Fibroblast of lung (primary cell): ENCODE measurements around the gene ARSD. TPM values are rescaled to one million over a fixed set of nuclear protein-coding genes. Genes with fewer than 3 reads are reported as not detected.

Experiments
- DNase-seq, 2 donors: peaks; one replicate each; pipeline versions ENCODE4 v3.0.0 to v3.0.0-alpha.2; 2010; ENCODE audit warnings: low read depth in 2 of 2
- H2AFZ ChIP-seq: 2 replicates; pipeline ENCODE4 v1.5.1; 2012; ENCODE audit warnings: low read length, control low read depth, inconsistent platforms
- H3K27ac ChIP-seq: 2 replicates; pipeline ENCODE4 v1.5.1; 2011; ENCODE audit warnings: low read length, control low read depth; ENCODE audit not compliant: insufficient read depth
- H3K27me3 ChIP-seq: 2 replicates; pipeline ENCODE4 v1.5.1; 2011; ENCODE audit warnings: mild to moderate bottlenecking, low read length; ENCODE audit not compliant: control insufficient read depth, insufficient read depth
- H3K36me3 ChIP-seq: 2 replicates; pipeline ENCODE4 v1.5.1; 2011; ENCODE audit warnings: low read length; ENCODE audit not compliant: control insufficient read depth, insufficient read depth
- H3K4me1 ChIP-seq: 2 replicates; pipeline ENCODE4 v1.5.1; 2011; ENCODE audit warnings: low read length; ENCODE audit not compliant: control insufficient read depth, insufficient read depth; ENCODE audit errors: extremely low read depth
- H3K4me2 ChIP-seq: 2 replicates; pipeline ENCODE4 v1.5.1; 2011; ENCODE audit warnings: low read length, control low read depth; ENCODE audit not compliant: insufficient read depth; ENCODE audit errors: extremely low read depth
- H3K4me3 ChIP-seq, 4 experiments: fragments of 200-600 bp in 1 of 4; sonication (generic) in 1 of 4; replicated peaks in 1 of 4; 2 replicates each; pipeline ENCODE4 v1.5.1; 2011 to 2016; ENCODE audit warnings: low read length in 4 of 4, low read depth in 3 of 4, mild to moderate bottlenecking in 3 of 4, control low read depth in 2 of 4, inconsistent platforms in 1 of 4, mixed read lengths in 1 of 4; ENCODE audit not compliant: insufficient read depth in 1 of 4; ENCODE audit errors: control extremely low read depth in 1 of 4
- H3K79me2 ChIP-seq: 2 replicates; pipeline ENCODE4 v1.5.1; 2012; ENCODE audit warnings: mild to moderate bottlenecking, low read length, inconsistent platforms; ENCODE audit not compliant: control insufficient read depth, insufficient read depth
- H3K9ac ChIP-seq: 2 replicates; pipeline ENCODE4 v1.5.1; 2011; ENCODE audit warnings: mild to moderate bottlenecking, low read length, control low read depth; ENCODE audit not compliant: insufficient read depth
- H3K9me3 ChIP-seq: 2 replicates; pipeline ENCODE4 v1.5.1; 2012; ENCODE audit warnings: low read depth, low read length; ENCODE audit not compliant: control insufficient read depth, insufficient read depth
- H4K20me1 ChIP-seq: 2 replicates; pipeline ENCODE4 v1.5.1; 2011; ENCODE audit warnings: low read length; ENCODE audit not compliant: control insufficient read depth, insufficient read depth; ENCODE audit errors: extremely low read depth
- EZH2 ChIP-seq: IDR thresholded peaks from 2 replicates; pipeline ENCODE4 v1.5.1; 2012; ENCODE audit warnings: low read length, control low read depth, mild to moderate bottlenecking; ENCODE audit errors: missing control alignments
- polyA plus RNA-seq, 2 donors: library from polyadenylated mRNA; depleted of rRNA in 1 of 2; stranded (reverse) in 1 of 2; unstranded in 1 of 2; fragments of >200 nt; gene quantifications; 2 replicates each; pipeline ENCODE4 v1.2.1, GENCODE V29; 2011 to 2012; ENCODE audit warnings: missing spikeins in 1 of 2
- total RNA-seq: library from RNA; depleted of rRNA; stranded (reverse); fragments of >200 nt; gene quantifications from 2 replicates; pipeline ENCODE4 v1.2.1, GENCODE V29; 2014
- TF ChIP-seq, protein P1 (sequence below), 2 donors: IDR thresholded peaks in 1 of 2; conservative IDR thresholded peaks in 1 of 2; 1 replicate in 1 of 2; 2 replicates in 1 of 2; pipeline ENCODE4 v1.5.1; 2011 to 2012; ENCODE audit warnings: low read length in 2 of 2, control low read depth in 1 of 2, inconsistent platforms in 1 of 2, low read depth in 1 of 2, mild to moderate bottlenecking in 1 of 2

The ARSD gene
- total and polyA plus RNA-seq, 2 donors (not counting 1 experiment from before 2014, with no cell fraction given), result 7.5 to 30.7 TPM

DNA sequence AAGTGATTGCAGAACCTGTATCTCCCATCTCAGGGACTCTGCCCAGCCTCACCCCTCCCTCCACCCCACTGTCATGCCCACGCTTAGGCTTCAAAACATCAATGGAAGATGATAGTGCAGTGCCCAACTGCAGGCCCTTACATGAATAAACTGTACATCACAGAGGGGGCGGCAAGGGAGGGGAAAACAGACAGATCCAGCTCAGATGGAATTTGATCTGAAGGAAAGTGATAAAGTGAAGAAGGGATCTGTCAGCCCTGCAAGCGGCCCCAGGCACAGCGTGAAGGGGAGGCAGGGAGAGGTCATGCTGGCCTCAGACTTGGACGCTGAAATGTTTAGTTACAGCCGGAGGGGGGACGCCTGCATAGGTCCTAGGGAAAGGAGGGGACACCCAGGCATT, 61.9 kb downstream of the ARSD start:
- H3K4me2 ChIP-seq, result no peak overlapping the region
- H3K27ac ChIP-seq, result no peak overlapping the region
- no peaks in the 10 kb centered on the region for H4K20me1 ChIP-seq
- no peak overlapping the region for H2AFZ ChIP-seq
- TF ChIP-seq EZH2, result no peak
- TF ChIP-seq, protein P1, sequence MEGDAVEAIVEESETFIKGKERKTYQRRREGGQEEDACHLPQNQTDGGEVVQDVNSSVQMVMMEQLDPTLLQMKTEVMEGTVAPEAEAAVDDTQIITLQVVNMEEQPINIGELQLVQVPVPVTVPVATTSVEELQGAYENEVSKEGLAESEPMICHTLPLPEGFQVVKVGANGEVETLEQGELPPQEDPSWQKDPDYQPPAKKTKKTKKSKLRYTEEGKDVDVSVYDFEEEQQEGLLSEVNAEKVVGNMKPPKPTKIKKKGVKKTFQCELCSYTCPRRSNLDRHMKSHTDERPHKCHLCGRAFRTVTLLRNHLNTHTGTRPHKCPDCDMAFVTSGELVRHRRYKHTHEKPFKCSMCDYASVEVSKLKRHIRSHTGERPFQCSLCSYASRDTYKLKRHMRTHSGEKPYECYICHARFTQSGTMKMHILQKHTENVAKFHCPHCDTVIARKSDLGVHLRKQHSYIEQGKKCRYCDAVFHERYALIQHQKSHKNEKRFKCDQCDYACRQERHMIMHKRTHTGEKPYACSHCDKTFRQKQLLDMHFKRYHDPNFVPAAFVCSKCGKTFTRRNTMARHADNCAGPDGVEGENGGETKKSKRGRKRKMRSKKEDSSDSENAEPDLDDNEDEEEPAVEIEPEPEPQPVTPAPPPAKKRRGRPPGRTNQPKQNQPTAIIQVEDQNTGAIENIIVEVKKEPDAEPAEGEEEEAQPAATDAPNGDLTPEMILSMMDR (conservative IDR thresholded peaks at IDR 0.05 in 1 of 2, IDR thresholded peaks at IDR 0.05 in 1 of 2; ENCODE audit: low read depth in 1 of 2, low read length in 2 of 2), result no peak
- DNase-seq, result no peak
- H3K9ac ChIP-seq, result no peak overlapping the region
- H3K36me3 ChIP-seq, result no peaks in the 10 kb centered on the region
- H3K9me3 ChIP-seq, result no peaks in the 10 kb centered on the region
- no peaks in the 10 kb centered on the region for H3K27me3 ChIP-seq
- no peaks in the 10 kb centered on the region for H3K79me2 ChIP-seq
- H3K4me1 ChIP-seq, result no peaks in the 10 kb centered on the region
- H3K4me3 ChIP-seq, result no peak overlapping the region

DNA sequence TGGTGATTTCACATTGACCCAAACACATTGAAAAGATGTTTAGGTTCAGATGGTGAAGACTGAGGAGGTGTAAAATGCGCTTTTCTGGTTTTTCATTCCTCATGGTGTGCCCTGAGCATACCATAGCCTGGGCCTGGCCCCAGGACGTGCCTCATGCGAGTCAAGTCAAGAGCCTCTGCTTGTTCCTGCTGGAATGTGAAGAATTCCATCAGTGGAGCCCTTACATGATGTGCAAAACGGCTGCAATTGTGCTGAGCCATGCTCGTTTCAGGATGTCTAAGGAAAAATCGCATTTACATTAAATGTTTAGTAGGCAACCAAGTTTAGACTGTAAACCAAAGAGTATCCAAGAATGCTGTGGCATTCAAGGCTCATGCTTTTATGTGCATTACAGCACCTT, 65.5 kb downstream of the ARSD start:
- DNase-seq, result peak in 1 of 2 donors; percentile 50
- TF ChIP-seq, protein P1 (conservative IDR thresholded peaks at IDR 0.05 in 1 of 2, IDR thresholded peaks at IDR 0.05 in 1 of 2; ENCODE audit: low read depth in 1 of 2, low read length in 2 of 2), result no peak
- TF ChIP-seq EZH2, result no peak
- no peak overlapping the region for H3K4me2 ChIP-seq

DNA sequence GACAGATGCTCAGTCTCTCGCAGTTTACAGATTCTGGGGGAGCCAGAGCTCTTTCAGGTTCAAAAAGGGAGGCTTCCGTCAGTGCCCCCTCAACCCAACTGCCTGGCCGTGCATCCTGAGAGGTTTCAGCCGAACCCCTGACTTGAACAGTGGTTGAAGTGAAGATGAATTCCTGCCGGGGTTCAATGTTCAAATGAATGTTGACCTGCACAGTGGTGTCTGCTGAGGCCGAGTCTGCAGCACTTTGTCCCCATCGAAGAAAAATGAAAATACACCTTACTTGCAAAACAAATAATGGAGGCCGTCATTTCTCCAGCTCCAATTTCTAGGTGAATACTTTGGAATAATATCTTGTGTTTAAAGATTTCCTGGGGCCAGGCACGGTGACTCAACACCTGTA, 66.7 kb downstream of the ARSD start:
- Histone ChIP-seq H3K27ac (no peak overlapping the region), H3K9me3 (no peaks in the 10 kb centered on the region)

More for the DNA sequence above, 65.5 kb downstream of the ARSD start:
- no peaks in the 10 kb centered on the region for H3K36me3 ChIP-seq
- H3K27me3 ChIP-seq, result no peaks in the 10 kb centered on the region
- H3K27ac ChIP-seq, result no peak overlapping the region
- H3K4me3 ChIP-seq, result no peak overlapping the region
- no peaks in the 10 kb centered on the region for H4K20me1 ChIP-seq
- H3K9ac ChIP-seq, result no peak overlapping the region
- H3K79me2 ChIP-seq, result no peaks in the 10 kb centered on the region
- no peaks in the 10 kb centered on the region for H3K9me3 ChIP-seq
- no peak overlapping the region for H2AFZ ChIP-seq
- no peaks in the 10 kb centered on the region for H3K4me1 ChIP-seq

More for the DNA sequence above, 66.7 kb downstream of the ARSD start:
- no peaks in the 10 kb centered on the region for H3K27me3 ChIP-seq
- H3K4me1 ChIP-seq, result no peaks in the 10 kb centered on the region
- no peak overlapping the region for H2AFZ ChIP-seq
- H3K36me3 ChIP-seq, result no peaks in the 10 kb centered on the region
- H3K4me3 ChIP-seq, result no peak overlapping the region
- TF ChIP-seq, protein P1 (conservative IDR thresholded peaks at IDR 0.05 in 1 of 2, IDR thresholded peaks at IDR 0.05 in 1 of 2; ENCODE audit: low read depth in 1 of 2, low read length in 2 of 2), result no peak
- no peak for TF ChIP-seq EZH2
- DNase-seq, result no peak
- no peaks in the 10 kb centered on the region for H3K79me2 ChIP-seq
- H4K20me1 ChIP-seq, result no peaks in the 10 kb centered on the region
- no peak overlapping the region for H3K4me2 ChIP-seq
- H3K9ac ChIP-seq, result no peak overlapping the region
